Measurements from ENCODE around the gene RBM20. TPM values are rescaled to one million over a fixed set of nuclear protein-coding genes. Genes with fewer than 3 reads are reported as not detected.

The RBM20 gene
- total RNA-seq, 2 experiments from 2014 or later, result 0.03 TPM; not detected in 1

DNA sequence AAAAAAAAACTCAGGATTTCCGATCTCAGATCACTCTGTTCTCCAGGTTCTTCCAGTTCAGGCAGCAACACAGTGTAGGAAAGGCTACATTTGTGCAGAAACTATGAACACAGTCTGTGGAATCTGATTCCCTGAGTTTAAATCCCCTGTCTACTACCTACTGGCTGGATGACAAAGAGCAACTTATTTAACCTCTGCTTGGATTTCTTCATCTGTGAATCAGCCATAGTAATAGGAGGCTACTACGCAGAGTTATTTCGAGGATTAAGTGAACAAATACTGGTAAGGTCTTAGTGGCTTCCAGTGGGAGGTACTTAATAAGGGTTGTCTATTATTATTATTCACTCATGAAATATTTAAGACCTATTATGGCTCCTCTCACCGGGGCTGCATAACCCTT, 183.3 kb downstream of the RBM20 start:
- H3K9me3 Mint-ChIP-seq (ENCODE audit: insufficient read depth), result no peaks in the 10 kb centered on the region
- peaks cover under 1% of the 10 kb centered on the region for H3K4me1 Mint-ChIP-seq (ENCODE audit: low read depth)
- H3K4me3 Mint-ChIP-seq, result no peak overlapping the region
- H3K27ac Mint-ChIP-seq, result no peak overlapping the region
- ChIA-PET CTCF (interaction anchor here (1.3 kb wide), 1 partner anchor 40 kb away, joined by 3 read pairs; no protein-coding TSS in a partner anchor), POLR2A (no interaction called here)
- ATAC-seq, result no peak
- peaks cover 2% of the 10 kb centered on the region for H3K27me3 Mint-ChIP-seq (ENCODE audit: low read depth)
- no peaks in the 10 kb centered on the region for H3K36me3 Mint-ChIP-seq (ENCODE audit: low read depth)
- DNase-seq, result no peak

DNA sequence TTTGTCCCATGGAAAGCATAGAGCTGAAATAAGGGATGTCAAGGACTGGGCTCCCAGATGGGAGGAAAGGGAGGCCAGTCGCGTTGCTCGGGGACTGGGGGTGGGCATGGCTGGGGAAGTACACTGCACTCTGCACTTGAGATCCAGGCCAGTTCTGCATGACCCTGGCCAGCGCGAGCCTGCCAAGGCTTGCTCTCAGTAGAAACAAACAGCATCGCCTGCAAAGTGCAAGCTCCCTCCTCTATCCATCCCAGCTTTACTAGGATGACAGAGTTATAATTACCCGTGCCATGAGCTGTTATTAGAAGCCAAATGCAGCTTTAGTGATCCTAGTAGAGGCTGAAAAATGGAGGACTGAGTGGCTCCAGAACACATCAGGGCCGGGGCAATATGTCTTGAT, 183.7 kb downstream of the RBM20 start:
- ChIA-PET POLR2A (no interaction called here), CTCF (no interaction called here)
- no peaks in the 10 kb centered on the region for H3K4me1 Mint-ChIP-seq (ENCODE audit: low read depth)
- H3K27ac Mint-ChIP-seq, result no peak overlapping the region
- DNase-seq (no peak), ATAC-seq (no peak)
- no peaks in the 10 kb centered on the region for H3K9me3 Mint-ChIP-seq (ENCODE audit: insufficient read depth)
- H3K4me3 Mint-ChIP-seq, result no peak overlapping the region
- H3K36me3 Mint-ChIP-seq (ENCODE audit: low read depth), result no peaks in the 10 kb centered on the region
- H3K27me3 Mint-ChIP-seq (ENCODE audit: low read depth), result peaks cover 2% of the 10 kb centered on the region

- ATAC-seq, result no peak
- Mint-ChIP-seq H3K36me3 (ENCODE audit: low read depth) (no peaks in the 10 kb centered on the region), H3K4me3 (no peak overlapping the region), H3K9me3 (ENCODE audit: insufficient read depth) (no peaks in the 10 kb centered on the region), H3K27ac (no peak overlapping the region), H3K4me1 (ENCODE audit: low read depth) (peaks cover 3% of the 10 kb centered on the region), H3K27me3 (ENCODE audit: low read depth) (peaks cover 2% of the 10 kb centered on the region)
- ChIA-PET CTCF (interaction anchor here (1.0 kb wide), 1 partner anchor 24 kb away, joined by 3 read pairs; no protein-coding TSS in a partner anchor), POLR2A (no interaction called here)
- DNase-seq, result no peak
Observed at GRCh38 chr10:110828525-110828924, 184.4 kb downstream of the RBM20 start.

- no peaks in the 10 kb centered on the region for H3K36me3 Mint-ChIP-seq (ENCODE audit: low read depth)
- CTCF ChIA-PET, result no interaction called here
- no peak overlapping the region for H3K4me3 Mint-ChIP-seq
- no peaks in the 10 kb centered on the region for H3K9me3 Mint-ChIP-seq (ENCODE audit: insufficient read depth)
- no peak overlapping the region for H3K27ac Mint-ChIP-seq
- ATAC-seq (no peak), DNase-seq (no peak)
- POLR2A ChIA-PET, result no interaction called here
- H3K27me3 Mint-ChIP-seq (ENCODE audit: low read depth), result peaks cover 2% of the 10 kb centered on the region
- peaks cover 10% of the 10 kb centered on the region for H3K4me1 Mint-ChIP-seq (ENCODE audit: low read depth)
Observed at GRCh38 chr10:110829721-110830410, 185.7 kb downstream of the RBM20 start.

GRCh38 chr10:110833234-110833940, 189.3 kb downstream of the RBM20 start:
- peak overlapping the region; percentile 52 for H3K27ac Mint-ChIP-seq
- no peak for ATAC-seq
- peaks cover 32% of the 10 kb centered on the region for H3K4me1 Mint-ChIP-seq (ENCODE audit: low read depth)
- CTCF ChIA-PET, result interaction anchor here (1.5 to 1.7 kb wide), 2 partner anchors 9 to 30 kb away, joined by 5 to 8 read pairs; no protein-coding TSS in a partner anchor
- H3K9me3 Mint-ChIP-seq (ENCODE audit: insufficient read depth), result no peaks in the 10 kb centered on the region
- POLR2A ChIA-PET, result interaction anchor here (0.6 kb wide), 1 partner anchor 40 kb away, joined by 3 read pairs; no protein-coding TSS in a partner anchor
- DNase-seq, result no peak
- H3K4me3 Mint-ChIP-seq, result no peak overlapping the region
- no peaks in the 10 kb centered on the region for H3K27me3 Mint-ChIP-seq (ENCODE audit: low read depth)
- no peaks in the 10 kb centered on the region for H3K36me3 Mint-ChIP-seq (ENCODE audit: low read depth)

DNA sequence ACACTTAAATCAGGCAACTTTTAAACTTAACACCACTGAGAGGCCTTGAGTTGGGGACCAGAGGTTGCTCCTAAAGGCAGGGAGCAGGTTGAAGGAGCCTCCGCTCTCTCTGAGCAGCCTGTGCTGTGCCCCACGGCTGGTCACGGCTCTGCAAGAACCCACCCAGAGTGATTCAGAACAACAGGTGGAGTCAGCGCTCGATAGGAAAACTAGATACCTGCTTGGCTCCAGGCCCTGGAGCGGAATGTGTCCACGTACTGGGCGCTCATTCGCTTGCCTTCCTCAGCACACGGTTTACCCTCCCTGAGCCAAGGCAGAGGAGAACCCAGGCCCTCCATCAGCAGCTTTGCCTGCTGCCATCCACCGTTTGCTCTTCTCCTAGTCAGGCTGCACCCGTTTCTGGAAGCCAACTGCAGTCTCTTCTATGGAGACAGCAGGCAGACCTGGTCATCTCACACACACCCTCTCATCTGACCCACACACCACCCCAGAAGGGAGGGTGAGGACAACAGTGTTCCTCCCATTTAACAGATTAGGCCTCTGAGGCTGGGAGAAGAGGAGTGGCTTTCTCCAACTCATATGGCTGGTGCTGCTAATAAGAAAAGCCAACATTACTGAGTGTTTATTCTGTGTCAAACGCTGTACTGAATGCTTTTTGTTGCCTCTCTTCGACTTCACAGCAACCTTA, 189.9 kb downstream of the RBM20 start:
- peaks cover 32% of the 10 kb centered on the region for H3K4me1 Mint-ChIP-seq (ENCODE audit: low read depth)
- no peaks in the 10 kb centered on the region for H3K9me3 Mint-ChIP-seq (ENCODE audit: insufficient read depth)
- H3K27me3 Mint-ChIP-seq (ENCODE audit: low read depth), result no peaks in the 10 kb centered on the region
- H3K36me3 Mint-ChIP-seq (ENCODE audit: low read depth), result no peaks in the 10 kb centered on the region
- peak overlapping the region; percentile 81 for H3K27ac Mint-ChIP-seq
- ATAC-seq (no peak), DNase-seq (no peak)
- no peak overlapping the region for H3K4me3 Mint-ChIP-seq
- ChIA-PET CTCF (interaction anchor here (1.4 kb wide), 1 partner anchor 88 kb away, joined by 3 read pairs; no protein-coding TSS in a partner anchor), POLR2A (no interaction called here)

- ChIA-PET POLR2A (interaction anchor here (0.9 to 4.2 kb wide), 3 partner anchors 31 to 38 kb away, joined by 3 to 24 read pairs (median 5); partner anchors contain the start of gene PDCD4), CTCF (interaction anchor here (0.7 to 3.7 kb wide), 10 partner anchors 9 to 88 kb away, joined by 3 to 23 read pairs (median 4); partner anchors contain the start of gene PDCD4)
- H3K4me1 Mint-ChIP-seq (ENCODE audit: low read depth), result peaks cover 32% of the 10 kb centered on the region
- H3K4me3 Mint-ChIP-seq, result no peak overlapping the region
- peak overlapping the region; percentile 81 for H3K27ac Mint-ChIP-seq
- peak; percentile 58 for DNase-seq
- no peaks in the 10 kb centered on the region for H3K27me3 Mint-ChIP-seq (ENCODE audit: low read depth)
- no peaks in the 10 kb centered on the region for H3K36me3 Mint-ChIP-seq (ENCODE audit: low read depth)
- no peaks in the 10 kb centered on the region for H3K9me3 Mint-ChIP-seq (ENCODE audit: insufficient read depth)
- peak; percentile 73 for ATAC-seq
Observed at GRCh38 chr10:110834629-110835301, 190.6 kb downstream of the RBM20 start.

DNA sequence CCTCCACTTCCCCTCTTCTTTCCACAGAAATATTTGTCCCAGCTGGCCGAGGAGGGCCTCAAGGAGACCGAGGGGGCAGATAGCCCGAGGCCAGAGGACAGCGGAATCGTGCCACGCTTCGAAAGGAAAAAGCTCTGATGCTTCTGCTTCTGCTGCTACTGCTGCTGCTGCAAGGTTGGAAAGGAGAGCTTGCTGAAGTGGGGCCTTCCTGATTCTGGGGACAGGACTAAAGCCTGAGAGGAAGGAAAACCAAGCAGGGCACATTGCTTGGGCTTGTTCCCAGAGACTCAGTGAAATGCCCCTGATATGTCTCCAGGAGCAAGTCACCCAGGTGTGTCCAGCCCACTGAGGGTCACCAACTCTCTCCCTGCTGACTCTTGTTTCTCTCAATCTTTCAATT, 191.7 kb downstream of the RBM20 start:
- Mint-ChIP-seq H3K27me3 (ENCODE audit: low read depth) (no peaks in the 10 kb centered on the region), H3K27ac (peak overlapping the region; percentile 64), H3K9me3 (ENCODE audit: insufficient read depth) (no peaks in the 10 kb centered on the region), H3K4me1 (ENCODE audit: low read depth) (peaks cover 32% of the 10 kb centered on the region), H3K36me3 (ENCODE audit: low read depth) (no peaks in the 10 kb centered on the region), H3K4me3 (no peak overlapping the region)
- no peak for DNase-seq
- ATAC-seq, result no peak
- ChIA-PET CTCF (interaction anchor here (0.6 to 3.7 kb wide), 8 partner anchors 8 to 1636 kb away, joined by 3 to 23 read pairs (median 4); no protein-coding TSS in a partner anchor), POLR2A (interaction anchor here (0.8 to 4.2 kb wide), 4 partner anchors 30 to 37 kb away, joined by 3 to 24 read pairs (median 3); partner anchors contain the start of gene PDCD4)

DNA sequence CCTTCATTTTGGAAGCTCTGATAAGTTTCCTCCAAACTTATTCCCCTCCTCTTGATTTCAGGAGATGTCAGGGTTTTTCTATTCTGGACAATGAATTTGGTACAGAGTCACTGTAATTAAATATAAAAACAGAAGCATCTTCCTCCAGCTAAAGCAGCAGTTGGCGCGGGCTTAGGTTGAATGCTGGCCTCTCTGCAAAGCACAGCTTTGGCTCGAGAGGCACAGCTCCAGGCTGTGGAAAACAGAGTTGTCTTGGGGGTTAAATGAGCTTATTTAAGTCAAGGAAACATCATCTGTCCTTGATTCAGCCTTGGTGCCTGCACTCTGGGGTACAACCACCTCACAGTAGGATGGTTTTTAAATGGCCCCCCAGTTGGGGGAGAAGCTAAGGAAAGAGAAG, 192.6 kb downstream of the RBM20 start:
- ATAC-seq (no peak), DNase-seq (no peak)
- POLR2A ChIA-PET, result interaction anchor here (1.1 to 4.2 kb wide), 2 partner anchors 29 to 36 kb away, joined by 3 to 24 read pairs; partner anchors contain the start of gene PDCD4
- Mint-ChIP-seq H3K4me1 (ENCODE audit: low read depth) (peaks cover 39% of the 10 kb centered on the region), H3K27me3 (ENCODE audit: low read depth) (no peaks in the 10 kb centered on the region), H3K27ac (peak overlapping the region; percentile 52), H3K9me3 (ENCODE audit: insufficient read depth) (no peaks in the 10 kb centered on the region), H3K36me3 (ENCODE audit: low read depth) (no peaks in the 10 kb centered on the region), H3K4me3 (no peak overlapping the region)
- CTCF ChIA-PET, result interaction anchor here (0.6 to 3.7 kb wide), 9 partner anchors 13 to 88 kb away, joined by 3 to 23 read pairs (median 4); no protein-coding TSS in a partner anchor

DNA sequence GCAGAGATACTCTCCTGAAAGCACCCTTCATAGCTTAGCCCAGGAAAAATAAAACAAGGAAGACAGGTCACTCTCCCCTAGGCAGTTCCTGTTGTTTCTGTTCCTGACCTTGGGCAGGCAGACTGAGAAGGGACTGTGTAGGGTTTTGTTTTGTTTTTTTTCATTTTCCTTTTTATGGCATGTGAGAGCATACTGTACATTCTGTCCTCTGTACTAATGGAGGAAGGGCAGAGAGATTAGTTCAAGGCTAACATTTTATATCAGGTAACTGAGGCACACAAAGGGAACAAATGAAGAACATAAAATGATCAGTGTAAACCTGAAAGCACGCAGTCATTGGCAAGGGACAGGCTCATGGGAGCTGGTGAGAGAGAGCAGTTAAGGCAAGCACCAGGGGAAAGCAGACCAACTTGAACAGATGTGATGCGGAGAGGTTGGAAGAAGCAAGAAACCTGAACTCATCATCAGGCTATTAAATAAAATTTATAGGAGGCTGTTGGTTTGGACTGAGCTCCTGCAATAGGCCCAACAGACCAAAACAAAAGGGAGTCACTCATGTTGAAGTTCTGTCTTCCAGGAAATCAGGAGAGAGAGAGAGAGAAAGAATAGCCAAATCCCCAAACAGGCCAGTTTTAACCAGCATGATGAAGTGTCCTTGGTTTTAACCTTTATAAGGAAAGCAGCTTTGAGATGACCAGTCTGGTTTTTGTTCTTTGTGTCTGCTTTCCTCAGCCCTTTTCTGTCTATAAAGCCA, 193.5 kb downstream of the RBM20 start:
- ChIA-PET CTCF (interaction anchor here (0.6 to 3.7 kb wide), 9 partner anchors 20 to 89 kb away, joined by 3 to 23 read pairs (median 4); no protein-coding TSS in a partner anchor), POLR2A (interaction anchor here (4.2 kb wide), 1 partner anchor 35 kb away, joined by 24 read pairs; the partner anchor contains the start of gene PDCD4)
- Mint-ChIP-seq H3K27ac (no peak overlapping the region), H3K4me3 (no peak overlapping the region), H3K4me1 (ENCODE audit: low read depth) (peaks cover 48% of the 10 kb centered on the region), H3K9me3 (ENCODE audit: insufficient read depth) (no peaks in the 10 kb centered on the region), H3K36me3 (ENCODE audit: low read depth) (no peaks in the 10 kb centered on the region), H3K27me3 (ENCODE audit: low read depth) (no peaks in the 10 kb centered on the region)
- no peak for DNase-seq
- no peak for ATAC-seq

Data from activated CD8-positive, alpha-beta T cell treated with anti-CD3 and anti-CD28 coated beads, Interleukin-2, amount 10 ng/mL, durations not matched to agents 7 days and 5 days (primary cell).